GM23338 (cell line): ENCODE measurements around the gene PGAP3. TPM values are rescaled to one million over a fixed set of nuclear protein-coding genes. Genes with fewer than 3 reads are reported as not detected.

ENCODE experiments used
- ATAC-seq: fragments of 200-7000 bp; cut with Tn5 transposase; 3 replicates; pipeline ENCODE4 v1.9.1; 2020
- DNase-seq: peaks from one replicate; pipeline ENCODE4 v3.0.0-alpha.2; 2015; ENCODE audit warnings: low spot score
- H2AFZ ChIP-seq: fragments of 200-600 bp; sonication (generic); 2 replicates; pipeline ENCODE4 v1.8.0; 2016; ENCODE audit warnings: antibody characterized with exemption, mild to moderate bottlenecking, moderate library complexity
- H3F3A ChIP-seq: fragments of 200-600 bp; sonication (generic); replicated peaks from 2 replicates; pipeline ENCODE4 v1.8.0; 2017; ENCODE audit warnings: antibody characterized with exemption, mixed run types, low read depth
- H3K27ac ChIP-seq: fragments of 200-600 bp; sonication (generic); 2 replicates; pipeline ENCODE4 v1.6.1; 2016; ENCODE audit warnings: low read depth
- H3K27me3 ChIP-seq: fragments of 200-600 bp; sonication (generic); 2 replicates; pipeline ENCODE4 v1.8.0; 2016; ENCODE audit warnings: mild to moderate bottlenecking, mixed run types, moderate library complexity; ENCODE audit not compliant: insufficient read depth
- H3K36me3 ChIP-seq: fragments of 200-600 bp; sonication (generic); 2 replicates; pipeline ENCODE4 v1.8.0; 2016; ENCODE audit warnings: mild to moderate bottlenecking; ENCODE audit not compliant: insufficient read depth
- H3K4me1 ChIP-seq: fragments of 200-600 bp; sonication (generic); 2 replicates; pipeline ENCODE4 v1.8.0; 2016; ENCODE audit warnings: mild to moderate bottlenecking, moderate library complexity; ENCODE audit not compliant: insufficient read depth
- H3K4me2 ChIP-seq: fragments of 200-600 bp; sonication (generic); 2 replicates; pipeline ENCODE4 v1.7.1; 2017; ENCODE audit warnings: mixed run types
- H3K4me3 ChIP-seq: fragments of 200-600 bp; sonication (generic); 2 replicates; pipeline ENCODE4 v1.6.1; 2016; ENCODE audit warnings: mixed run types
- H3K79me2 ChIP-seq: fragments of 200-600 bp; sonication (generic); replicated peaks from 2 replicates; pipeline ENCODE4 v1.8.0; 2017; ENCODE audit warnings: mild to moderate bottlenecking; ENCODE audit not compliant: insufficient read depth
- H3K9me2 ChIP-seq: fragments of 200-600 bp; sonication (generic); 2 replicates; pipeline ENCODE4 v1.8.0; 2017; ENCODE audit not compliant: insufficient read depth
- H4K20me1 ChIP-seq: fragments of 200-600 bp; sonication (generic); replicated peaks from 2 replicates; pipeline ENCODE4 v1.8.0; 2017; ENCODE audit warnings: mild to moderate bottlenecking; ENCODE audit not compliant: insufficient read depth
- H3K27ac Mint-ChIP-seq: 2 replicates; pipeline ENCODE4 v1.8.0; 2020; ENCODE audit warnings: inconsistent platforms, mild to moderate bottlenecking, moderate library complexity, mixed read lengths
- H3K27me3 Mint-ChIP-seq: 3 replicates; pipeline ENCODE4 v1.8.0; 2022; ENCODE audit warnings: low read depth, mild to moderate bottlenecking, moderate library complexity, mixed read lengths, inconsistent platforms; ENCODE audit not compliant: insufficient read depth, poor library complexity
- H3K36me3 Mint-ChIP-seq: 3 replicates; pipeline ENCODE4 v1.8.0; 2021; ENCODE audit warnings: low read depth, mild to moderate bottlenecking, inconsistent platforms, moderate library complexity, mixed read lengths
- H3K4me1 Mint-ChIP-seq: 3 replicates; pipeline ENCODE4 v1.8.0; 2020; ENCODE audit warnings: mild to moderate bottlenecking, inconsistent platforms, mixed read lengths
- H3K4me3 Mint-ChIP-seq: 3 replicates; pipeline ENCODE4 v1.8.0; 2021; ENCODE audit warnings: moderate library complexity, mild to moderate bottlenecking, inconsistent platforms, mixed read lengths
- H3K9me3 Mint-ChIP-seq: 3 replicates; pipeline ENCODE4 v1.8.0; 2020; ENCODE audit warnings: moderate library complexity, mild to moderate bottlenecking, inconsistent platforms, mixed read lengths
- CTCF ChIP-seq, 2 experiments: fragments of 200-600 bp in 1 of 2; sonication (generic) in 1 of 2; conservative IDR thresholded peaks; 2 replicates each; pipeline versions ENCODE4 v1.5.1 to v1.6.1; 2016 to 2017; ENCODE audit warnings: antibody characterized with exemption in 2 of 2, low read depth in 2 of 2, mild to moderate bottlenecking in 2 of 2, moderate library complexity in 1 of 2
- ETS1 ChIP-seq: IDR thresholded peaks from 2 replicates; pipeline ENCODE4 v1.6.1; 2016; ENCODE audit warnings: antibody characterized with exemption
- EZH2 ChIP-seq: fragments of 200-600 bp; sonication (generic); IDR thresholded peaks from one replicate; pipeline ENCODE4 v1.8.0; 2017; ENCODE audit warnings: antibody characterized with exemption, mild to moderate bottlenecking, low read depth; ENCODE audit not compliant: unreplicated experiment
- JUNB ChIP-seq: IDR thresholded peaks from one replicate; pipeline ENCODE4 v1.6.1; 2016; ENCODE audit warnings: antibody characterized with exemption; ENCODE audit not compliant: unreplicated experiment
- NANOG ChIP-seq: IDR thresholded peaks from 2 replicates; pipeline ENCODE4 v1.6.1; 2016; ENCODE audit warnings: antibody characterized with exemption, borderline replicate concordance
- POLR2AphosphoS5 ChIP-seq: IDR thresholded peaks from 2 replicates; pipeline ENCODE4 v1.6.1; 2016; ENCODE audit warnings: antibody characterized with exemption, low read depth
- REST ChIP-seq: IDR thresholded peaks from one replicate; pipeline ENCODE4 v1.6.1; 2018; ENCODE audit warnings: antibody characterized with exemption; ENCODE audit not compliant: unreplicated experiment
- long read RNA-seq: library from polyadenylated mRNA; unstranded; transcript quantifications from one replicate; pipeline ENCODE4 v2.0.0, GENCODE V29; 2020; ENCODE audit not compliant: unreplicated experiment
- polyA plus RNA-seq: library from polyadenylated mRNA; unstranded; fragments of >200 nt; fragmentation: Nextera tagmentation; extraction: Ambion mirVana; gene quantifications from 2 replicates; pipeline ENCODE4 v1.2.1, GENCODE V29; 2016
- total RNA-seq: library from RNA; depleted of rRNA; stranded (reverse); fragments of >200 nt; shearing (Covaris generic); gene quantifications from 2 replicates; pipeline ENCODE4 v1.2.3, GENCODE V29; 2014; rRNA removed

Gene PGAP3
- 10.7 and 12.8 TPM in 2 replicates for total RNA-seq
- polyA plus RNA-seq, result 7.0 and 8.2 TPM in 2 replicates
- long read RNA-seq, partial matches to known transcripts, result 2 of 4 reads
- long read RNA-seq, other reads (novel, unspliced or antisense), result 2 of 4 reads

- Mint-ChIP-seq H3K9me3 (no peaks in the 10 kb centered on the region; the same call in 2 of the 3 replicates), H3K4me1 (peaks cover 39% of the 10 kb centered on the region), H3K4me3 (peak within 1 kb of the TSS; percentile 87), H3K27ac (peak within 1 kb of the TSS; percentile 95), H3K36me3 (peaks cover 23% of the 10 kb centered on the region), H3K27me3 (peaks cover 15% of the 10 kb centered on the region)
- TF ChIP-seq NANOG (peak; percentile 94), EZH2 (no peak), REST (no peak), CTCF (conservative IDR thresholded peaks at IDR 0.05; ENCODE audit: low read depth in 2 of 2) (0 out of 4 replicates have a peak, but pooled peaks of 1 of the 2 experiments have one; percentile 12), POLR2AphosphoS5 (peak; percentile 72; the same call in 1 of the 2 replicates), ETS1 (peak; percentile 75; the same call in 1 of the 2 replicates), JUNB (no peak)
- DNase-seq (peak; percentile 96), ATAC-seq (peak; percentile 78)
- Histone ChIP-seq H3K4me1 (peaks cover 23% of the 10 kb centered on the region), H3K4me2 (peak within 1 kb of the TSS; percentile 87), H3K9me2 (no peaks in the 10 kb centered on the region; the same call in 1 of the 2 replicates), H3K27me3 (no peaks in the 10 kb centered on the region), H4K20me1 (no peaks in the 10 kb centered on the region), H2AFZ (peak within 1 kb of the TSS; percentile 93), H3F3A (peaks cover 30% of the 10 kb centered on the region), H3K27ac (peak within 1 kb of the TSS; percentile 99), H3K79me2 (no peaks in the 10 kb centered on the region), H3K36me3 (no peaks in the 10 kb centered on the region), H3K4me3 (peak within 1 kb of the TSS; percentile 74)
Observed at GRCh38 chr17:39687546-39688474, at the start of gene PGAP3. PGAP3 (minus strand) TSS chr17:39688057; CDS start chr17:39688014, 43 bp downstream.
